H7 (cell line): ENCODE measurements around the gene GALNT15. TPM values are rescaled to one million over a fixed set of nuclear protein-coding genes. Genes with fewer than 3 reads are reported as not detected.

Experiments
- DNase-seq: peaks from one replicate; pipeline ENCODE4 v3.0.0; 2012
- H3K27me3 ChIP-seq: 2 replicates; pipeline ENCODE4 v1.6.0; 2011; ENCODE audit warnings: mild to moderate bottlenecking, low read length; ENCODE audit not compliant: control insufficient read depth, insufficient read depth
- H3K36me3 ChIP-seq: replicated peaks from 2 replicates; pipeline ENCODE4 v1.5.1; 2011; ENCODE audit warnings: low read length; ENCODE audit not compliant: control insufficient read depth, insufficient read depth
- H3K4me3 ChIP-seq: 2 replicates; pipeline ENCODE4 v1.5.1; 2011; ENCODE audit warnings: low read depth, mild to moderate bottlenecking, control low read depth, low read length, moderate library complexity; ENCODE audit not compliant: insufficient read depth
- total RNA-seq: library from RNA; depleted of rRNA; stranded (reverse); fragments of >200 nt; shearing (Covaris generic); gene quantifications from 2 replicates; pipeline ENCODE4 v1.2.3, GENCODE V29; 2014

The GALNT15 gene
- total RNA-seq, 1 experiment from 2014 or later, result not detected

DNA sequence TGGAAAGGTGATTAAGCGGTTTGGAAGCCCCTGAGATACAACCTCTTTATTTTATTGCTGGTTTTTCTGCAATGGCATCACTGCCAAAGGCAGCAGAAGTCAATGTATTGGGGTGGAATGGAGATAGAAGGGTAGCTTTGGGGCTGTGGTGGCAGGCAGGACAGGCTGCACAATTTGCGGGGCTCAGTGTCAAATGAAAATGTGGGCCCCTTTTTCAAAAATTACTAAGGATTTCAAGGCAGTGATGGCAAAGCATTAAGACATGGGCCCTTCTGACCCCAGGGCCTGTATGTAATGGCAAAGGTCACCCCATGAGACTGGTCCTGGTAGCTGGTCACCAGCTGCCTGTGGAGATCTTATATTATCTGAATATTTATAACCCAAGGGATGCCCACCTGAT is 29.3 kb upstream of the GALNT15 start:
- Histone ChIP-seq H3K4me3 (no peak overlapping the region), H3K27me3 (peaks cover 65% of the 10 kb centered on the region; the same call in 1 of the 2 replicates), H3K36me3 (no peaks in the 10 kb centered on the region)
- DNase-seq, result no peak

DNA sequence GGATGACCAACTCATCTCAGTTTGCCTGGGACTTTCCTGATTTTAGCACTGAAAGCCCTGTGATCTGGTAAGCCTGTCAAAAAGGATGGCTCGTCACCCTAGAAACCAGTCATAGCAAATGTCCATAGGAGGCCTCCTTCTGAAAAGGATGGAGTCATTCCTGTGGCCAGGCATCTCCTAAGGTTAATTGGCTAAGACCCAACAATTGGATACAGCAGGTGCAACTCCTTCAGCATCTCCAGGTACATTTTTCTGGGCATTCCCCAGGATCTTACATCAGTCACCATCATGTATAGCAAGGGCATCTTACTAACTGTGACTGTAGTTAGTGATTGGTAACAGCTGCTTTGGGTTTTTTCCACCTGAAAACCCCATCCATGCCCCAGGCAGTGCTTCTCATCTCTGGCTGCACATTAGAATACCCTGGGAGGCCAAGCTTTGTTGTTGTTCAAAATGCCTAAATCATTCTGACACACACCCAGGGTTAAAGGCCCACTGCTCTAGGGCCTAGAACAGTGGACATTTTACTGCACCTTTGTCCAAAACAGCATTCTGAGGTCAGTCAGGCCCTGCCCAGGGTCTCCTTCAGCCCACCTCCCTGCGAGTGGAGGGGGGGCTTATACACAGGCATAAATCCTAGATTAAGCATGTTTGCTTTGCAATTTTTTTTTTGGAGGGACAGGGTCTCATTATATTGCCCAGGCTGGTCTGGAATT is 28.3 kb upstream of the GALNT15 start:
- H3K36me3 ChIP-seq, result no peaks in the 10 kb centered on the region
- DNase-seq, result no peak
- H3K27me3 ChIP-seq, result peaks cover 59% of the 10 kb centered on the region; the same call in 1 of the 2 replicates
- H3K4me3 ChIP-seq, result no peak overlapping the region

DNA sequence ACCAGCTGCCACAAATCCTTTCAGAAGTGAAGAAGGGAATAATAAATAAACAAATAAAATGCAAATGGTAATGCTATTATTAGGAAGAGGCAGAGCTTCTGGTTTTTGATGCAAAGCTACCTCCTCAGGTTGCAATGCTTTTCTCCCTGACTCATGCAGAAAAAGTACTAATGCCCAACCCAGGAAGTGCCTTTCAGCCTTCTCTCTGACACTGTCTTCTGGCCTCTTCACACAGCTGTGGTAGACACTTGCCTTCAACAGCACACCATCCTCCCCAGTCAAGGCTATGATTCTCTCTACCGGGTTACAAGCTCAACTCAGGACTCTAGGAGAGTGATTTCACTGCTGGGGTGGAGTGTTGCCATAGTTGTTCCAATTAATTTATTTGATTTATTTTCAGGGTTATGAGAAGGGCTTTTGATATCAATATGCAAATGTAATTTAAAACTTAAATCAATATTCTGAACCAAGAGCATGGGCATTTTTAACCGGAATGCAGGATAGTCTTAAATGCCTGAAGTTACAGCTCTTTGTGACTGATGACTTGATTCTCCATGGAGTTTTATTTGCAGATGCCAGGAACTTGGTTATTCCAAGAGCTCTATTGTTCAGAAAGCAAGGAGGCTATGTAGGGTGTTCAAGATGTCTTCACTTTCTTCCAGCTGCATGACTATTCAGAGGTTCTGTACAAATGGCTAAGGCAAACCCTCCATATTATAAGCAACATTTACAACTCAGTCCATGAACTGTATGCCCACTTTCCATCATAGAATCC is 27.1 kb upstream of the GALNT15 start:
- peaks cover 51% of the 10 kb centered on the region; the same call in 1 of the 2 replicates for H3K27me3 ChIP-seq
- H3K4me3 ChIP-seq, result no peak overlapping the region
- H3K36me3 ChIP-seq, result no peaks in the 10 kb centered on the region
- no peak for DNase-seq

DNA sequence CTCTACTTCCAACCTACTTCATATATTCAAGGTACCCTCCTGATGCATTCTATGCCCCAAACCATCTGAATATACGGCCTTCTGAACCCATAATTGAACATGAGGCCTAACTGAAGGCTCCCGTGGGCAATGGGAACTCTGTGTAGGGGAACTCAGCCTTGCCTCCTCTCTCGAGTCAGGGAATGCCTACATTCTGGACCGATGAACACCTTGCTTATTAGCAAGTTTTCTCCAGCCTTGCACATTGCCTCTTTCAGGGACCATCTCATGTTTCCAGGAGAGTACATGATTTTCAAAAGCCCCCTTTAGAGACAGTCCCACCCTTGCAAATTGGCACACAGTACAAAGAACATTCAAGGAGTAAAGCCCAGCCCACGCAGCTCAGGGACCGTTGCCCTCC is 26.3 kb upstream of the GALNT15 start:
- Histone ChIP-seq H3K27me3 (peaks cover 43% of the 10 kb centered on the region; the same call in 1 of the 2 replicates), H3K4me3 (no peak overlapping the region), H3K36me3 (no peaks in the 10 kb centered on the region)
- no peak for DNase-seq

DNA sequence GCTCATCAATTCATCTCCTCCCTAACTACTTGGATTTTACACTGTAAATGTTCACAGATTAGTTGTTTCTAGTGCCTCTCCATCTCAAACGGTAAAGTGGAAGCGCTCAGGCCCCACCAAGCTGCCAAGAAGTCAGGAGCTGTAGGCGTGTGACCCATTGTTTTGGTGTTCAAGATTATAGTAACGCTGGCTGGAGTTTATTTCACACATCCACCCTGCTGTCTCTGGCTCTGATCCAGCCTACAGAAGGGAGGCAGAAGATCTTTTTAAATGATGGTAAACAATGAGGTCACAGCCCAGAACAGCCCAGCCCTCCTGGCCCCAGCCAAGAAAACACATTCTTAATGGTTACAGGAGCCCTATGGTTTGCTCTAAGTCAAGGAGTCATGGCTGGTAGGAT is 25.7 kb upstream of the GALNT15 start:
- Histone ChIP-seq H3K4me3 (no peak overlapping the region), H3K27me3 (peaks cover 43% of the 10 kb centered on the region; the same call in 1 of the 2 replicates), H3K36me3 (no peaks in the 10 kb centered on the region)
- DNase-seq, result no peak

DNA sequence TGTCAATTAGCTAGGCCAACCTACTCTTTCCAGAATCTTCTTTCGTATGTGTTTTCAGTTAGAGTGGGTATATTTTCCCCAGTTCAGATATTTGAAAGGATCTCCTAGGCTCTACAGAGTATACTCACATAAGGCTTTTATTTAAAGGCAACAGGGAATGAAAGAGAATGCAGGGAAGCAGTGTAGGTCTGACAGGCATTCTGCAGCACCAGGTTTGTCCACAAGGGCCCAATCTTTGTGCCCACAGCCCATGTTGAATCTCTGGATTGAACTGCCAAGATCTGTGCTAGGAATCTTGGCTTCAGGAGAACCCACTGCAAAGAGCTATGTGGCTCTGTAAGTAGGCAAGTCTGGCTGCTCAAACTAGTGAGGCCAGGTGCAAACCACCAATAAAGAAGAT is 24.2 kb upstream of the GALNT15 start:
- H3K36me3 ChIP-seq, result no peaks in the 10 kb centered on the region
- DNase-seq, result peak; percentile 34

DNA sequence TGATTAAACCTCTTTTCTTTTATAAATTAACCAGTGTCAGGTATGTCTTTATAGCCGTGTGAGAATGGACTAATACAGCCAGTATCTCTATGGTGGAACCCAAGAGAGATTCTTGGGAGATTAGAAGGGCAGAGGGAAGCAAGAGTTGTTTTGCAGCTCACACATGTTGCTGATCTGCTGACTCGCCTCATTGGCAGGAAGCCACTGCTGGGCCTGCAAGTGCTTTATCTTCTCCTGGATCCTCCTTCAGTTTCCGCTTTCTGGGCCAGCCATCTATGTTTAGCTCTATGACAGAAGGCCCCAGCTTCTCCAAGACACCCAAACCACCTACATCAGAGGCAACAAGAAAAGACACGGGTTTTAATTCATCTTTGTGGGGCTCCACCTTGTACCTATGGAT is 23.4 kb upstream of the GALNT15 start:
- no peak overlapping the region for H3K4me3 ChIP-seq
- H3K27me3 ChIP-seq, result peaks cover 26% of the 10 kb centered on the region; the same call in 1 of the 2 replicates
- DNase-seq, result no peak
- H3K36me3 ChIP-seq, result no peaks in the 10 kb centered on the region

More for the DNA sequence above, 24.2 kb upstream of the GALNT15 start:
- peaks cover 33% of the 10 kb centered on the region; the same call in 1 of the 2 replicates for H3K27me3 ChIP-seq
- H3K4me3 ChIP-seq, result no peak overlapping the region

DNA sequence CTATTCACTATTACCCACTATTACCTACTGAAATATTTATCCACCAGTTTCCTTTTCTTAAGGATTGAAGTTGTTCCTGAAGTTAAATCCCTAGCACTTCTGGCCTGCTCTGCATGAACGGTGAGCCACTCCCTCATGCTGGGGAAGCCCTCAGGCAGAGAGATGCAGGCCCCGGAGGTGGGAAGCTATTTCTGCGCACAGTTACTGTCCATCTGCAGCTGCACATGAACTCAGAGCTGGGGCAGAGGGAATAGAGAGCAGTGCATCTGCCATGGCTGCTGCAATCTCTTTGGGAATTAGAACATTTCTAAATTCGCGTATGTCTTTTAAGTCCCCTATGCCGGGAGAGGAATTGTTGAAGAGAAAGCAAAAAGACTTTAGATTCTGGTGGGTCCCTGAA is 6.3 kb upstream of the GALNT15 start:
- DNase-seq, result no peak
- no peak overlapping the region for H3K4me3 ChIP-seq
- H3K27me3 ChIP-seq, result peaks cover 1% of the 10 kb centered on the region; the same call in 1 of the 2 replicates

DNA sequence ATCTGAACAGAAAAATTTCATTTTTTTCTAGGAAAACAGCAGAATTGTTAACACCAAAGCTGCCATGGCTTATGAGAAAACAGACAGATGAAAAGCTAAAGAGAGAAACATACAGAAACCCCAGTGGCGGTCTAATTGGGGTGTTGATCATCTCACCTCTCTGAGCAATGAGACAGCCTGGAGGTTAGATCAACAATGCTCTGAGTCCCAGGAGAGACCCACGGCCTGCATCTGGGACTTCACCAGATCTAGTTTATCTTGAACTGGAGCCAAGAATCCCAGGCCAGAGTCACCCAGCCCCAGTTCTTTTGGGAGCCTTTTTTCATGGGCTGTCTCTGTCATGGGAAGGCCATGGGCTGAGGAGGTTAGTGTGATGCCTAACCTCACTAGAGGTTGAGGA is 3.5 kb upstream of the GALNT15 start:
- H3K4me3 ChIP-seq, result no peak overlapping the region
- H3K27me3 ChIP-seq, result peaks cover 14% of the 10 kb centered on the region; the same call in 1 of the 2 replicates
- no peak for DNase-seq
- no peaks in the 10 kb centered on the region for H3K36me3 ChIP-seq

More for the DNA sequence above, 6.3 kb upstream of the GALNT15 start:
- no peaks in the 10 kb centered on the region for H3K36me3 ChIP-seq

DNA sequence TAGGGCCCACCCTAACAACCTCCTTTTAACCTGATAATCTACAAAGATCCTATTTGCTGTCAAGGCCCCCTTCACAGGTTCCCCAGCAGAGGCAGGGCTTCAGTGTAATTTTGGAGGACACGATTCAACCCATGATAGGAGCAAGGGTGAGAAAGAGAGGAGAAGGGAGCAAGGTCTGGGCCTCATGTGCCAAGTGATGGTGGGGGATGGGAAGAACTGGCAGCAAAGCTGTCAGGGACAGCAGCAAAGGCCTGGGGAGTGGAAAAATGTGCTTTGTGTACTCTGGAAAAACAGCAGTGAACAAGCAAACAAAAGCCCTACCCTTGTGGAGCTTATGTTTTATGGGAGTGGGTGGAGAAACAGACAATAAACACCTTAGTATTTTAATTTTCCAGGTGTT is 2.7 kb upstream of the GALNT15 start:
- Histone ChIP-seq H3K4me3 (no peak overlapping the region), H3K36me3 (no peaks in the 10 kb centered on the region), H3K27me3 (peaks cover 16% of the 10 kb centered on the region; the same call in 1 of the 2 replicates)
- DNase-seq, result no peak

DNA sequence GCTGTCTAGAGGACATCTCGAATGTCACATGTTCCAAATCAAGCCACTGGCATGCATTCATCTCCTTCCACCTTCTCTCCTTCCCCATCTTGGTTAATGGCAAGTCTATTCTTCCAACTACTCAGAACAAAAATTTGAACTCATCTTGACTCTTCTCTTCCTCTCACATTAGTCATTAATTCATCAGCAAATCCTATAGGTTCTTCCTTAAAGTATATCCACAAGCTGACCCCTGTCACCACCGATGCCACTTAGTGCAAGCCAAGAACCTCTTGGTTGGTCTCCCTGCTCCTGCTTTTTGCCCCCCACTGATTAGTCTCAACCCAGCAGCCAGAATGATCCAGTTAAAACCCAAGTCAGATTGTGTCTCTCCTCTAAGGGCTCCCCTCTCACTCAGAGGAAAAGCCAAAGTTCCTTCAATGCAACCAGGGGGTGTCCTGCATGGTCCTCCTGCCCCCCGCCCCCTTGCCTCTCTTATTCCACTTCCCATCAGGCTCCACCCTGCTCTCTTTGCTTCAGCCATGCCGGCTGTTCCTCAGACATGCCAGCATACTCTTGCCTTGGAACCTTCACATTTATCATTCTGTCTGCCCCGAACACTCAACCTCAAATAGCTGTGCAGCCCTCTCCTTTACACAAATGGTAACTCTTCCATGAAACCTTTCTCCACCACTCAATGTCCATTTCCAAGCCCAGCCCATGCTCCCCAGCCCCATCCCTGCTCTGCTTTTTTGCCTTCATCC is 1.0 kb upstream of the GALNT15 start:
- Histone ChIP-seq H3K4me3 (no peak overlapping the region), H3K27me3 (peaks cover 16% of the 10 kb centered on the region; the same call in 1 of the 2 replicates), H3K36me3 (no peaks in the 10 kb centered on the region)
- DNase-seq, result no peak

DNA sequence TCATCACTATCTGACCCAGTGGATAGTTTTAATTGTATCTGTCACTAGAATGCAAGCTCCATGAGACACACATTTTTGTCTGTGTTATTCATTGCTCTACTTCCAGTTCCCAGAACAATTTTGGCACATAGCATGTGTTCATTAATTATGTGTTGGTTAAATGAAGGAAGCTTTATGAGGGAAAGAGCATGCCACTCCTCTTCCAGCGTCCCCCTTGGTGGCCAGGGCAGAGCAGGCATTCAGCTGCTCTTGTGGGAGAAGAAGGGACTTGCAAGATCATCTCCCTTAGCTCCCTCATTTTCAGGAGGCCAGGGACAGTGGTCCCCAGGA is 489 bp upstream of the GALNT15 start:
- peaks cover 16% of the 10 kb centered on the region; the same call in 1 of the 2 replicates for H3K27me3 ChIP-seq
- H3K4me3 ChIP-seq, result no peak overlapping the region
- H3K36me3 ChIP-seq, result no peaks in the 10 kb centered on the region
- DNase-seq, result no peak

DNA sequence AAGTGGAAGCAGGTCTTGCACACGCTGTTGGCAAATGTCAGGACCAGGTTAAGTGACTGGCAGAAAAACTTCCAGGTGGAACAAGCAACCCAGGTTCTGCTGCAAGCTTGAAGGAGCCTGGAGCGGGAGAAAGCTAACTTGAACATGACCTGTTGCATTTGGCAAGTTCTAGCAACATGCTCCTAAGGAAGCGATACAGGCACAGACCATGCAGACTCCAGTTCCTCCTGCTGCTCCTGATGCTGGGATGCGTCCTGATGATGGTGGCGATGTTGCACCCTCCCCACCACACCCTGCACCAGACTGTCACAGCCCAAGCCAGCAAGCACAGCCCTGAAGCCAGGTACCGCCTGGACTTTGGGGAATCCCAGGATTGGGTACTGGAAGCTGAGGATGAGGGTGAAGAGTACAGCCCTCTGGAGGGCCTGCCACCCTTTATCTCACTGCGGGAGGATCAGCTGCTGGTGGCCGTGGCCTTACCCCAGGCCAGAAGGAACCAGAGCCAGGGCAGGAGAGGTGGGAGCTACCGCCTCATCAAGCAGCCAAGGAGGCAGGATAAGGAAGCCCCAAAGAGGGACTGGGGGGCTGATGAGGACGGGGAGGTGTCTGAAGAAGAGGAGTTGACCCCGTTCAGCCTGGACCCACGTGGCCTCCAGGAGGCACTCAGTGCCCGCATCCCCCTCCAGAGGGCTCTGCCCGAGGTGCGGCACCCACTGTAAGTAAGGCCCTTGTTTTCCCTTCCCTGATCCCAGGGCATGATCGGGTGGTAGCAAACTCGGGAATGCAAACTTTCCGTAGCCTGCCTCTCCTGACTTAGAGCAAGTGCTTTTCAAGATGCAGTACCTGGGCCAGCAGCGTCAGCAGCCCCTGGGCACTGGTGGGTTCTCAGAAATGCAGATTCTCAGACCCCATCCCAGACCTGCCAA is 759 bp downstream of the GALNT15 start:
- peaks cover 16% of the 10 kb centered on the region; the same call in 1 of the 2 replicates for H3K27me3 ChIP-seq
- no peak for DNase-seq
- H3K36me3 ChIP-seq, result no peaks in the 10 kb centered on the region
- no peak overlapping the region for H3K4me3 ChIP-seq
